GM12865 (cell line): ENCODE results near the gene HS3ST4.

Experiments used
- DNase-seq: peaks from one replicate; pipeline ENCODE4 v3.0.0; 2010; ENCODE audit warnings: low read depth
- H3K4me3 ChIP-seq: 2 replicates; pipeline ENCODE4 v1.5.1; 2011; ENCODE audit warnings: mild to moderate bottlenecking, low read depth, low read length, control low read depth
- CTCF ChIP-seq: IDR thresholded peaks from 2 replicates; pipeline ENCODE4 v1.5.1; 2011; ENCODE audit warnings: low read length, control low read depth, low read depth, inconsistent platforms; ENCODE audit not compliant: insufficient read depth; ENCODE audit errors: missing control alignments

Gene HS3ST4

GRCh38 chr16:25690552-25691143 lies 1.1 kb upstream of the HS3ST4 start:
- TF ChIP-seq CTCF, result no peak
- no peak overlapping the region for H3K4me3 ChIP-seq
- DNase-seq, result no peak

GRCh38 chr16:25692351-25692741 lies 587 bp downstream of the HS3ST4 start:
- H3K4me3 ChIP-seq, result no peak overlapping the region
- no peak for TF ChIP-seq CTCF
- DNase-seq, result no peak

- TF ChIP-seq CTCF, result no peak
- H3K4me3 ChIP-seq, result no peak overlapping the region
- no peak for DNase-seq
These were observed 1.2 kb downstream of the HS3ST4 start for GRCh38 chr16:25692742-25693508.

- H3K4me3 ChIP-seq, result no peak overlapping the region
- TF ChIP-seq CTCF, result no peak
- no peak for DNase-seq
These were observed 1.9 kb downstream of the HS3ST4 start for GRCh38 chr16:25693631-25694030.

- no peak overlapping the region for H3K4me3 ChIP-seq
- DNase-seq, result no peak
- TF ChIP-seq CTCF, result no peak
These were observed 7.3 kb downstream of the HS3ST4 start for GRCh38 chr16:25699069-25699468.

- no peak overlapping the region for H3K4me3 ChIP-seq
- no peak for DNase-seq
- TF ChIP-seq CTCF, result no peak
These were observed 8.8 kb downstream of the HS3ST4 start for GRCh38 chr16:25700547-25700946.
